Measurements from ENCODE around the gene PDE6G.

PDE6G gene

GRCh38 chr17:81694810-81695209 is 38.5 kb upstream of the PDE6G start:
- Histone ChIP-seq H3K79me1 (replicated peaks; ENCODE audit: low read length, poor library complexity, severe bottlenecking) (peaks cover 31% of the 10 kb centered on the region), H2BK5ac (ENCODE audit: low read depth, low read length, poor library complexity, severe bottlenecking) (no peak overlapping the region), H3K9me3 (ENCODE audit: control insufficient read depth, low read length) (no peaks in the 10 kb centered on the region), H4K91ac (ENCODE audit: low read length) (no peak overlapping the region), H3K4ac (ENCODE audit: low read depth in 1 of 2, low read length in 2 of 2) (no peak overlapping the region), H2AFZ (ENCODE audit: low read depth, low read length) (no peak overlapping the region), H3K4me2 (ENCODE audit: low read length, poor library complexity, severe bottlenecking) (no peak overlapping the region), H3K18ac (ENCODE audit: low read depth in 1 of 2, low read length in 2 of 2) (no peak overlapping the region), H2BK120ac (ENCODE audit: low read depth, low read length) (no peak overlapping the region), H3K4me1 (ENCODE audit: control insufficient read depth, insufficient read depth, low read depth, low read length) (peaks cover 5% of the 10 kb centered on the region), H3K23ac (ENCODE audit: low read length in 2 of 2) (no peak overlapping the region), H3K27ac (ENCODE audit: low read length, poor library complexity, severe bottlenecking) (no peak overlapping the region), H2AK5ac (ENCODE audit: low read length, severe bottlenecking) (no peak overlapping the region), H3K4me3 (ENCODE audit: insufficient read depth in 1 of 2, low read depth in 1 of 2, low read length in 2 of 2) (no peak overlapping the region), H4K8ac (ENCODE audit: low read length) (no peak overlapping the region), H3K27me3 (ENCODE audit: control insufficient read depth in 1 of 2, insufficient read depth in 1 of 2, low read length in 2 of 2) (no peaks in the 10 kb centered on the region), H2BK12ac (ENCODE audit: low read length in 2 of 2) (no peak overlapping the region), H2BK15ac (ENCODE audit: low read depth, poor library complexity, severe bottlenecking) (no peak overlapping the region), H3K9ac (ENCODE audit: low read length) (no peak overlapping the region), H3K36me3 (ENCODE audit: control insufficient read depth in 1 of 2, insufficient read depth in 2 of 2, low read depth in 1 of 2, low read length in 2 of 2) (peaks cover 94% of the 10 kb centered on the region in 2 experiments), H3K14ac (ENCODE audit: low read length in 2 of 2) (no peak overlapping the region)
- DNase-seq: no peak
- WGBS: 96% methylated on average over 19 of the region's 19 CpGs

DNA sequence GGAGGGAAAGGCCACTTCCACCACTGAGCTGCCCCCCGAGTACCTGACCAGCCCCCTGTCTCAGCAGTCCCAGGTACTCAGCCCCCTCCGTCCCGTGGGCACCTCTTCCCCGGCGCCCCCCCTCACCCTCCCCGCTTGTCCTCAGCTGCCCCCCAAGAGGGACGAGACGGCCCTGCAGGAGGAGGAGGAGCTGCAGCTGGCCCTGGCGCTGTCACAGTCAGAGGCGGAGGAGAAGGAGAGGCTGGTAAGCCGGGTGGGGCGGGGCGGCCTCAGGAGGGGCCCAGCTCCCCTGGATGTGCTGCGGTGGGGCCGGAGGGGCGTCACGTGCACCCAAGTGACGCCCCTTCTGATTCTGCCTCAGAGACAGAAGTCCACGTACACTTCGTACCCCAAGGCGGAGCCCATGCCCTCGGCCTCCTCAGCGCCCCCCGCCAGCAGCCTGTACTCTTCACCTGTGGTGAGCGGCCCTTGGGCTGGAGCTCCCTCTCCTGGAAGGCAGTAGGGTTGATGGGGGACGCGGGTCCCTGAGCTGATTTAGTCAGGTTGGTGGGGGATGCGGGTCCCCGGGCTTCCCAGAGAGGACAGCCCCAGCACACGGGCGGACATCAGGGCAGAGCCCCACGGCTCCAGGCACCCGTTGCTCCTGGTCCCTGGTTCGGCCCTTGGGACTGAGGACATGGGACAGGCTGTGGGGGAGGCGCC is 37.3 kb upstream of the PDE6G start:
- 93% methylated on average over 29 of the region's 35 CpGs for WGBS
- peaks cover 6% of the 10 kb centered on the region for H3K4me1 ChIP-seq (ENCODE audit: control insufficient read depth, insufficient read depth, low read depth, low read length)
- H2BK120ac ChIP-seq (ENCODE audit: low read depth, low read length): no peak overlapping the region

GRCh38 chr17:81691608-81692007 is 35.3 kb upstream of the PDE6G start:
- Histone ChIP-seq H3K4ac (ENCODE audit: low read depth in 1 of 2, low read length in 2 of 2) (peak overlapping the region in 1 of 2 experiments; percentile 5), H4K8ac (ENCODE audit: low read length) (no peak overlapping the region), H3K4me2 (ENCODE audit: low read length, poor library complexity, severe bottlenecking) (no peak overlapping the region), H2BK5ac (ENCODE audit: low read depth, low read length, poor library complexity, severe bottlenecking) (no peak overlapping the region), H3K4me3 (ENCODE audit: insufficient read depth in 1 of 2, low read depth in 1 of 2, low read length in 2 of 2) (no peak overlapping the region), H3K18ac (ENCODE audit: low read depth in 1 of 2, low read length in 2 of 2) (no peak overlapping the region), H3K4me1 (ENCODE audit: control insufficient read depth, insufficient read depth, low read depth, low read length) (peaks cover 7% of the 10 kb centered on the region), H4K91ac (ENCODE audit: low read length) (no peak overlapping the region), H2BK120ac (ENCODE audit: low read depth, low read length) (no peak overlapping the region), H3K9ac (ENCODE audit: low read length) (no peak overlapping the region), H3K27ac (ENCODE audit: low read length, poor library complexity, severe bottlenecking) (no peak overlapping the region), H3K79me1 (replicated peaks; ENCODE audit: low read length, poor library complexity, severe bottlenecking) (peaks cover 37% of the 10 kb centered on the region), H3K14ac (ENCODE audit: low read length in 2 of 2) (no peak overlapping the region), H3K9me3 (ENCODE audit: control insufficient read depth, low read length) (no peaks in the 10 kb centered on the region), H2BK12ac (ENCODE audit: low read length in 2 of 2) (no peak overlapping the region), H2AK5ac (ENCODE audit: low read length, severe bottlenecking) (no peak overlapping the region), H2AFZ (ENCODE audit: low read depth, low read length) (no peak overlapping the region), H2BK15ac (ENCODE audit: low read depth, poor library complexity, severe bottlenecking) (no peak overlapping the region), H3K36me3 (ENCODE audit: control insufficient read depth in 1 of 2, insufficient read depth in 2 of 2, low read depth in 1 of 2, low read length in 2 of 2) (peaks cover 96 to 99% of the 10 kb centered on the region in 2 experiments), H3K27me3 (ENCODE audit: control insufficient read depth in 1 of 2, insufficient read depth in 1 of 2, low read length in 2 of 2) (no peaks in the 10 kb centered on the region), H3K23ac (ENCODE audit: low read length in 2 of 2) (no peak overlapping the region)
- WGBS: 98% methylated on average over 20 of the region's 20 CpGs
- no peak for DNase-seq

More for the DNA sequence above, 37.3 kb upstream of the PDE6G start:
- no peak overlapping the region for H3K14ac ChIP-seq (ENCODE audit: low read length in 2 of 2)
- no peaks in the 10 kb centered on the region for H3K27me3 ChIP-seq (ENCODE audit: control insufficient read depth in 1 of 2, insufficient read depth in 1 of 2, low read length in 2 of 2)
- no peak overlapping the region for H3K4ac ChIP-seq (ENCODE audit: low read depth in 1 of 2, low read length in 2 of 2)
- H3K27ac ChIP-seq (ENCODE audit: low read length, poor library complexity, severe bottlenecking): no peak overlapping the region
- peaks cover 34% of the 10 kb centered on the region for H3K79me1 ChIP-seq (replicated peaks; ENCODE audit: low read length, poor library complexity, severe bottlenecking)
- no peak overlapping the region for H3K18ac ChIP-seq (ENCODE audit: low read depth in 1 of 2, low read length in 2 of 2)
- no peak overlapping the region for H3K9ac ChIP-seq (ENCODE audit: low read length)
- H2AFZ ChIP-seq (ENCODE audit: low read depth, low read length): no peak overlapping the region
- H3K4me2 ChIP-seq (ENCODE audit: low read length, poor library complexity, severe bottlenecking): no peak overlapping the region
- no peak overlapping the region for H2BK5ac ChIP-seq (ENCODE audit: low read depth, low read length, poor library complexity, severe bottlenecking)
- H2BK15ac ChIP-seq (ENCODE audit: low read depth, poor library complexity, severe bottlenecking): no peak overlapping the region
- H3K4me3 ChIP-seq (ENCODE audit: insufficient read depth in 1 of 2, low read depth in 1 of 2, low read length in 2 of 2): no peak overlapping the region
- no peaks in the 10 kb centered on the region for H3K9me3 ChIP-seq (ENCODE audit: control insufficient read depth, low read length)
- DNase-seq: no peak
- no peak overlapping the region for H4K8ac ChIP-seq (ENCODE audit: low read length)
- H2BK12ac ChIP-seq (ENCODE audit: low read length in 2 of 2): no peak overlapping the region
- H3K36me3 ChIP-seq (ENCODE audit: control insufficient read depth in 1 of 2, insufficient read depth in 2 of 2, low read depth in 1 of 2, low read length in 2 of 2): peaks cover 96 to 99% of the 10 kb centered on the region in 2 experiments
- H2AK5ac ChIP-seq (ENCODE audit: low read length, severe bottlenecking): no peak overlapping the region
- H4K91ac ChIP-seq (ENCODE audit: low read length): no peak overlapping the region
- no peak overlapping the region for H3K23ac ChIP-seq (ENCODE audit: low read length in 2 of 2)

DNA sequence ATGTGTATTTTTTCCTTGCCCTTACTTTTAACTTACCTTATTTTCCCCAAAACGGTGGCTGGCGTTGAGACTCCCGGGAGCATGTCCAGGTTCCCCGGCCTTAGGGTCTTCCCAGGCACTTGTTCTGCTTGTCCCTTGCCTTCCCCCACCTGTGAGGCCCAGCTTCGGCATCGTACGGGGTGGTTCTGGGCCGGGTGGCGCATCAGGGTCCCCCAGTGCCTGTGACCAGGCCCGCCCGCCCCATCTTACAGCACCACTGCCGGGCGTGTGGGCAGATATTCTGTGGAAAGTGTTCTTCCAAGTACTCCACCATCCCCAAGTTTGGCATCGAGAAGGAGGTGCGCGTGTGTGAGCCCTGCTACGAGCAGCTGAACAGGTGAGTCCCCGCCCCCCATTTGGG is 34.9 kb upstream of the PDE6G start:
- Histone ChIP-seq H3K36me3 (ENCODE audit: control insufficient read depth in 1 of 2, insufficient read depth in 2 of 2, low read depth in 1 of 2, low read length in 2 of 2) (peaks cover 96 to 99% of the 10 kb centered on the region in 2 experiments), H3K9ac (ENCODE audit: low read length) (no peak overlapping the region), H3K27ac (ENCODE audit: low read length, poor library complexity, severe bottlenecking) (no peak overlapping the region), H2BK15ac (ENCODE audit: low read depth, poor library complexity, severe bottlenecking) (no peak overlapping the region), H3K4me1 (ENCODE audit: control insufficient read depth, insufficient read depth, low read depth, low read length) (peaks cover 10% of the 10 kb centered on the region), H3K79me1 (replicated peaks; ENCODE audit: low read length, poor library complexity, severe bottlenecking) (peaks cover 34% of the 10 kb centered on the region), H3K9me3 (ENCODE audit: control insufficient read depth, low read length) (no peaks in the 10 kb centered on the region), H3K14ac (ENCODE audit: low read length in 2 of 2) (no peak overlapping the region), H4K91ac (ENCODE audit: low read length) (no peak overlapping the region), H2AK5ac (ENCODE audit: low read length, severe bottlenecking) (no peak overlapping the region), H2BK12ac (ENCODE audit: low read length in 2 of 2) (no peak overlapping the region), H3K4me2 (ENCODE audit: low read length, poor library complexity, severe bottlenecking) (no peak overlapping the region), H3K27me3 (ENCODE audit: control insufficient read depth in 1 of 2, insufficient read depth in 1 of 2, low read length in 2 of 2) (no peaks in the 10 kb centered on the region), H4K8ac (ENCODE audit: low read length) (no peak overlapping the region), H2BK120ac (ENCODE audit: low read depth, low read length) (no peak overlapping the region), H3K18ac (ENCODE audit: low read depth in 1 of 2, low read length in 2 of 2) (no peak overlapping the region), H2BK5ac (ENCODE audit: low read depth, low read length, poor library complexity, severe bottlenecking) (no peak overlapping the region), H3K23ac (ENCODE audit: low read length in 2 of 2) (no peak overlapping the region), H3K4me3 (ENCODE audit: insufficient read depth in 1 of 2, low read depth in 1 of 2, low read length in 2 of 2) (no peak overlapping the region), H3K4ac (ENCODE audit: low read depth in 1 of 2, low read length in 2 of 2) (peak overlapping the region in 1 of 2 experiments; percentile 5), H2AFZ (ENCODE audit: low read depth, low read length) (no peak overlapping the region)
- DNase-seq: no peak
- WGBS: 99% methylated on average over 18 of the region's 18 CpGs
